ENCODE results near the gene RNF13. TPM values are rescaled to one million over a fixed set of nuclear protein-coding genes. Genes with fewer than 3 reads are reported as not detected.

Gene RNF13
- total RNA-seq, 1 donor from 2014 or later, result 138 TPM

GRCh38 chr3:149964291-149964690 is 151.3 kb downstream of the RNF13 start:
- Histone ChIP-seq H3K27ac (no peak overlapping the region), H3K27me3 (ENCODE audit: low read depth) (no peaks in the 10 kb centered on the region), H3K4me3 (no peak overlapping the region), H3K36me3 (peaks cover 9% of the 10 kb centered on the region), H3K9me3 (no peaks in the 10 kb centered on the region), H3K4me1 (peaks cover 9% of the 10 kb centered on the region)
- no peak for DNase-seq
- TF ChIP-seq CTCF (IDR thresholded peaks at IDR 0.05), result no peak
- intact Hi-C loops (cut with DNase I), result no loop called here
- ATAC-seq, result no peak

GRCh38 chr3:149965278-149965677 is 152.3 kb downstream of the RNF13 start:
- DNase-seq, result no peak
- Histone ChIP-seq H3K9me3 (no peaks in the 10 kb centered on the region), H3K36me3 (peaks cover 9% of the 10 kb centered on the region), H3K27ac (no peak overlapping the region), H3K27me3 (ENCODE audit: low read depth) (no peaks in the 10 kb centered on the region), H3K4me3 (no peak overlapping the region), H3K4me1 (peaks cover 15% of the 10 kb centered on the region)
- no peak for ATAC-seq
- no peak for TF ChIP-seq CTCF (IDR thresholded peaks at IDR 0.05)
- intact Hi-C loops (cut with DNase I), result no loop called here

- peaks cover 22% of the 10 kb centered on the region for H3K4me1 ChIP-seq
- ATAC-seq (no peak), DNase-seq (no peak)
- no peak overlapping the region for H3K27ac ChIP-seq
- no peaks in the 10 kb centered on the region for H3K9me3 ChIP-seq
- intact Hi-C loops (cut with DNase I), result no loop called here
- peaks cover 5% of the 10 kb centered on the region for H3K27me3 ChIP-seq (ENCODE audit: low read depth)
- peaks cover 3% of the 10 kb centered on the region for H3K36me3 ChIP-seq
- H3K4me3 ChIP-seq, result no peak overlapping the region
- TF ChIP-seq CTCF (IDR thresholded peaks at IDR 0.05), result peak; percentile 53
Observed at GRCh38 chr3:149967086-149967685, 154.2 kb downstream of the RNF13 start.

- ATAC-seq, result no peak
- H3K27me3 ChIP-seq (ENCODE audit: low read depth), result peaks cover 10% of the 10 kb centered on the region
- no peak for TF ChIP-seq CTCF (IDR thresholded peaks at IDR 0.05)
- H3K27ac ChIP-seq, result no peak overlapping the region
- H3K9me3 ChIP-seq, result no peaks in the 10 kb centered on the region
- H3K4me1 ChIP-seq, result peaks cover 22% of the 10 kb centered on the region
- H3K36me3 ChIP-seq, result peaks cover 3% of the 10 kb centered on the region
- no peak overlapping the region for H3K4me3 ChIP-seq
- intact Hi-C loops (cut with DNase I), result no loop called here
- no peak for DNase-seq
Observed at GRCh38 chr3:149968216-149968615, 155.2 kb downstream of the RNF13 start.

- H3K27ac ChIP-seq, result peak overlapping the region; percentile 34
- peaks cover 3% of the 10 kb centered on the region for H3K36me3 ChIP-seq
- peak overlapping the region; percentile 88 for H3K4me3 ChIP-seq
- peak; percentile 21 for TF ChIP-seq CTCF (IDR thresholded peaks at IDR 0.05)
- peaks cover 22% of the 10 kb centered on the region for H3K4me1 ChIP-seq
- DNase-seq, result no peak
- ATAC-seq, result peak in 1 of 2 donors; percentile 38
- H3K27me3 ChIP-seq (ENCODE audit: low read depth), result peaks cover 10% of the 10 kb centered on the region
- H3K9me3 ChIP-seq, result no peaks in the 10 kb centered on the region
- intact Hi-C loops (cut with DNase I), result no loop called here
Observed at GRCh38 chr3:149969110-149969939, 156.3 kb downstream of the RNF13 start.
